ENCODE results near the gene DUX4. TPM values are rescaled to one million over a fixed set of nuclear protein-coding genes. Genes with fewer than 3 reads are reported as not detected.
"Not testable (repeated sequence)": the region's sequence is repeated elsewhere in the genome, so short reads cannot be mapped to it uniquely, and the experiment has no call there.

The DUX4 gene
- total RNA-seq = not detected in 2 replicates
- long read RNA-seq = 0 reads

DNA sequence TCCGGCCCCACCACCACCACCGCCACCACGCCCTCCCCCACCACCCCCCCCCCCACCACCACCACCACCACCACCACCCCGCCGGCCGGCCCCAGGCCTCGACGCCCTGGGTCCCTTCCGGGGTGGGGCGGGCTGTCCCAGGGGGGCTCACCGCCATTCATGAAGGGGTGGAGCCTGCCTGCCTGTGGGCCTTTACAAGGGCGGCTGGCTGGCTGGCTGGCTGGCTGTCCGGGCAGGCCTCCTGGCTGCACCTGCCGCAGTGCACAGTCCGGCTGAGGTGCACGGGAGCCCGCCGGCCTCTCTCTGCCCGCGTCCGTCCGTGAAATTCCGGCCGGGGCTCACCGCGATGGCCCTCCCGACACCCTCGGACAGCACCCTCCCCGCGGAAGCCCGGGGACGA, at the start of gene DUX4:
TSS of gene DUX4 (plus strand) at position 347 of the 400 bp plus-strand sequence. CDS start at position 347, 0 bp downstream.
- not testable (repeated sequence) for H3K9me3 Mint-ChIP-seq; H3K36me3 Mint-ChIP-seq (ENCODE audit: low read depth); DNase-seq (ENCODE audit: low read depth, low spot score); H3K27ac Mint-ChIP-seq (ENCODE audit: unreplicated experiment); H3K27me3 Mint-ChIP-seq (ENCODE audit: low read depth); H3K4me3 Mint-ChIP-seq; H3K4me1 Mint-ChIP-seq

GRCh38 chr4:190175436-190175835, 1.9 kb downstream of the DUX4 start:
- H3K36me3 Mint-ChIP-seq (ENCODE audit: low read depth); H3K9me3 Mint-ChIP-seq; DNase-seq (ENCODE audit: low read depth, low spot score); H3K27me3 Mint-ChIP-seq (ENCODE audit: low read depth); H3K4me3 Mint-ChIP-seq; H3K27ac Mint-ChIP-seq (ENCODE audit: unreplicated experiment); H3K4me1 Mint-ChIP-seq: not testable (repeated sequence)

GRCh38 chr4:190177727-190178605, 4.4 kb downstream of the DUX4 start:
- H3K4me1 Mint-ChIP-seq; H3K4me3 Mint-ChIP-seq; H3K36me3 Mint-ChIP-seq (ENCODE audit: low read depth); H3K27me3 Mint-ChIP-seq (ENCODE audit: low read depth); H3K27ac Mint-ChIP-seq (ENCODE audit: unreplicated experiment); H3K9me3 Mint-ChIP-seq: not testable (repeated sequence)
- DNase-seq (ENCODE audit: low read depth, low spot score) = peak; percentile 1

DNA sequence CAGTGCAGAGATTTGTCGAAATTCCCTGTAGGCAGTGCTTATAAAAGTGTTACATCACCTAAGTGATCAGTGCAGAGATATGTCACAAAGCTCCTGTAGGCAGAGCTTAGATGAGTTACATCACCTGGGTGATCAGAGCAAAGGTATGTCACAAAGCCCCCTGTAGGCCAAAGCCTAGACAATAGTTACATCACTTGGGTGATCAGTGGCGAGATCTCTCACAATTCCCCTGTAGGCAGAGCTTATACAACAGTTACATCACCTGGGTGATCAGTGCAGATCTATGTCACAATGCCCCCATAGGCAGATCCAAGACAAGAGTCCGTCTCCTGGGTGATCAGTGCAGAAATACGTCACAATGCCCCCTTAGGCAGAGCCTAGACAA, 5.0 kb downstream of the DUX4 start:
- not testable (repeated sequence) for H3K4me1 Mint-ChIP-seq; H3K4me3 Mint-ChIP-seq; H3K9me3 Mint-ChIP-seq; DNase-seq (ENCODE audit: low read depth, low spot score); H3K27me3 Mint-ChIP-seq (ENCODE audit: low read depth); H3K27ac Mint-ChIP-seq (ENCODE audit: unreplicated experiment); H3K36me3 Mint-ChIP-seq (ENCODE audit: low read depth)

DNA sequence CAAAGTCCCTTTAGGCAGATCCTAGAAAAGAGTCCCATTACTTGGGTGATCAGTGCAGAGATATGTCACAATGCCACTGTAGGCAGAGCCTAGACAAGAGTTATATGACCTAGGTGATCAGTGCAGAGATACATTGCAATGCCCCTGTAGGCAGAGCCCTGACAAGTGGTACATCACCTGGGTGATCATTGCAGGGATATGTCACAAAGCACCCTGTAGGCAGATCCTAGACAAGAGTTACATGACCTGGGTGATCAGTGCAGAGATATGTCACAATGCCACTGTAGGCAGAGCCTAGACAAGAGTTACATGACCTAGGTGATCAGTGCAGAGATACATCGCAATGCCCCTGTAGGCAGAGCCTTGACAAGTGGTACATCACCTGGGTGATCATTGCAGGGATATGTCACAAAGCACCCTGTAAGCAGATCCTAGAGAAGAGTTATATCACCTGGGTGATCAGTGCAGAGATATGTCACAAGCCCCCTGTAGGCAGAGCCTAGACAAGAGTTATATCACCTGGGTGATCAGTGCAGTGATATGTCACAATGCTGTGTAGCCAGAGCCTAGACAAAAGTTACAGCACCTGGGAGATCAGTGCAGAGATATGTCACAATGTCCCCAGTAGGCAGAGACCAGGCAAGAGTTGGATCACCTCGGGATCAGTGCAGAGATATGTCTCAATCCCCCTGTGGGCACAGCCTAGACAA, 5.6 kb downstream of the DUX4 start:
- H3K4me1 Mint-ChIP-seq; DNase-seq (ENCODE audit: low read depth, low spot score); H3K27me3 Mint-ChIP-seq (ENCODE audit: low read depth); H3K27ac Mint-ChIP-seq (ENCODE audit: unreplicated experiment); H3K36me3 Mint-ChIP-seq (ENCODE audit: low read depth); H3K9me3 Mint-ChIP-seq; H3K4me3 Mint-ChIP-seq: not testable (repeated sequence)

GRCh38 chr4:190179740-190180094, 6.1 kb downstream of the DUX4 start:
- not testable (repeated sequence) for H3K27me3 Mint-ChIP-seq (ENCODE audit: low read depth); H3K4me1 Mint-ChIP-seq; H3K4me3 Mint-ChIP-seq; H3K27ac Mint-ChIP-seq (ENCODE audit: unreplicated experiment); DNase-seq (ENCODE audit: low read depth, low spot score); H3K9me3 Mint-ChIP-seq; H3K36me3 Mint-ChIP-seq (ENCODE audit: low read depth)

GRCh38 chr4:190180947-190181346, 7.4 kb downstream of the DUX4 start:
- H3K9me3 Mint-ChIP-seq; DNase-seq (ENCODE audit: low read depth, low spot score); H3K4me1 Mint-ChIP-seq; H3K27ac Mint-ChIP-seq (ENCODE audit: unreplicated experiment); H3K36me3 Mint-ChIP-seq (ENCODE audit: low read depth); H3K4me3 Mint-ChIP-seq; H3K27me3 Mint-ChIP-seq (ENCODE audit: low read depth): not testable (repeated sequence)

- not testable (repeated sequence) for H3K27ac Mint-ChIP-seq (ENCODE audit: unreplicated experiment); H3K4me3 Mint-ChIP-seq; H3K27me3 Mint-ChIP-seq (ENCODE audit: low read depth); H3K36me3 Mint-ChIP-seq (ENCODE audit: low read depth); DNase-seq (ENCODE audit: low read depth, low spot score); H3K4me1 Mint-ChIP-seq; H3K9me3 Mint-ChIP-seq
These were observed 8.0 kb downstream of the DUX4 start for GRCh38 chr4:190181481-190182100.

DNA sequence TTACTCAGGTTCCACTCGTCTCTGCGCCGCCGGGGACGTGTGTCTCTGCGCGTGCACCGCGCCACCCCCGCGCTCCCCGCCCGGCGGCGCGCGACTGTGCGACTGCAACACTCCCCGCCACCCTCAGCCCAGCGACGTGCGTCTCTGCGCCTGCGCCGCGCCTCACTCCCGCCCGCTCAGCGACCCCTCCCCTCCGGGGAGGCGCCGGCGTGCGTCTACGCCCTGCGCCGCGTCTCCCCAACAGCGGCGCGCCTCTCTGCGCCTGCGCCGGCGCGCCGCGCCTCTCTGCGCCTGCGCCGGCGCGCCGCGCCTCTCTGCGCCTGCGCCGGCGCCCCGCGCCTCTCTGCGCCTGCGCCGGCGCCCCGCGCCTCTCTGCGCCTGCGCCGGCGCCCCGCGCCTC, 29.9 kb downstream of the DUX4 start:
- H3K27me3 Mint-ChIP-seq (ENCODE audit: low read depth); H3K9me3 Mint-ChIP-seq; H3K4me3 Mint-ChIP-seq; H3K27ac Mint-ChIP-seq (ENCODE audit: unreplicated experiment); H3K4me1 Mint-ChIP-seq; DNase-seq (ENCODE audit: low read depth, low spot score); H3K36me3 Mint-ChIP-seq (ENCODE audit: low read depth): not testable (repeated sequence)

Other genes starting within 250 kb of the DUX4 start
- gene FRG1, start 232.9 kb upstream of the DUX4 start, total RNA-seq = 41.5 and 45.2 TPM in 2 replicates
- not detected in 2 replicates for gene FRG2, start 146.5 kb upstream of the DUX4 start, total RNA-seq
- gene DBET, start 109.3 kb upstream of the DUX4 start, total RNA-seq = not detected in 2 replicates

Measured in neural crest cell (in vitro differentiated cells).